Stimulated activated CD8-positive, alpha-beta memory T cell treated with anti-CD3 and anti-CD28 coated beads, Interleukin-4, amount 100 ng/mL, for 48 hours (primary cell): ENCODE measurements around the gene FBXL2.

Experiments used
- DNase-seq: peaks from one replicate; pipeline ENCODE4 v3.0.0-alpha.2; 2020

The FBXL2 gene

DNA sequence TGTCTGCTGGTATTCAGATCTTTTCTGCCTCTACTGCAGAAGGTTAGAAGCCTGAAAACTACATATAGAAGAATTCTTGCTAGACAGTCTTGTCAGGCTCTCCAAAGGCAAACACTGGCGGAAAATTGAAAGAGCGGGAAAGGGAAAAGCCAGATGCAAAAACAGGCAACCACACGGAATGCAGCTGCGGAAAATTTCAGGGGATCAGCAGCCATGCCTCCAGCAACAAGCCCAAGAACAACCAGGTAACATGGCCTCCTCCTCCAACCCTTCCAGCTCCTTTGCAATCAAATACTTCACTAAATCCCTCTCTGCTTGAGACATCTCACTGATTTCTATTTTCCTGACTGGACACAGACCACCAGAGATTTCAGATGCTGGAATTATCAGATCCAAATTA lies 153.3 kb downstream of the FBXL2 start:
- no peak for DNase-seq

DNA sequence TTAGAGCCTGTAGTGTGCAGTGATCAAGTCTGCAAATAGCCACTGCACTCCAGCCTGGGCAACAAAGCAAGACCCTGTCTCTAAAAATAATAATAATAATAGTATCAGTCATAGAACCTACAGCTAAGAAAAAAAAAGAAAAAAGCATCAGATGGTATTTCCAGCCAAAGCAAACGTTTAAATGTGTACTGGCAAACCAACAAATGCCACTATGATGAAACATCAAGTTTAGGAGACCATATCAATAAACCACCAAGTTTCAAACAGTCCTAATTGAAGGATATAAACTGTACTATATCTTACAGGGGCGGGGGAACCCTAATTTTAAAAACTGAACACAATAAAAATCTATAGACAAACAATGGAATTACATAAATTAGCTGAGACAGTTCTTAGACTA lies 156.6 kb downstream of the FBXL2 start:
- DNase-seq: no peak
